IPS-20b (cell line): ENCODE results near the gene NTNG2.

ENCODE experiments used
- H3K27ac ChIP-seq: one replicate; pipeline ENCODE4 v1.5.1; 2013; ENCODE audit warnings: low read length
- H3K27me3 ChIP-seq: 2 replicates; pipeline ENCODE4 v1.6.1; 2013; ENCODE audit warnings: mild to moderate bottlenecking, low read length, inconsistent platforms; ENCODE audit not compliant: insufficient read depth
- H3K36me3 ChIP-seq: 2 replicates; pipeline ENCODE4 v1.6.1; 2013; ENCODE audit warnings: low read depth, mild to moderate bottlenecking, inconsistent platforms, low read length, moderate library complexity; ENCODE audit not compliant: insufficient read depth
- H3K4me1 ChIP-seq: 2 replicates; pipeline ENCODE4 v1.6.1; 2013; ENCODE audit warnings: mild to moderate bottlenecking, control low read depth, inconsistent platforms, low read length, moderate library complexity; ENCODE audit not compliant: insufficient read depth
- H3K4me3 ChIP-seq: 2 replicates; pipeline ENCODE4 v1.5.1; 2013; ENCODE audit warnings: mild to moderate bottlenecking, low read length, inconsistent platforms
- H3K9ac ChIP-seq: 2 replicates; pipeline ENCODE4 v1.6.1; 2013; ENCODE audit warnings: low read depth, mild to moderate bottlenecking, inconsistent platforms, low read length, moderate library complexity
- H3K9me3 ChIP-seq: 2 replicates; pipeline ENCODE4 v1.6.1; 2013; ENCODE audit warnings: mild to moderate bottlenecking, low read depth, low read length, inconsistent platforms; ENCODE audit not compliant: insufficient read depth

Gene NTNG2

GRCh38 chr9:132181796-132182313 lies 20.0 kb downstream of the NTNG2 start:
- H3K4me3 ChIP-seq = no peak overlapping the region
- H3K9ac ChIP-seq = no peak overlapping the region
- no peaks in the 10 kb centered on the region for H3K9me3 ChIP-seq
- H3K36me3 ChIP-seq = no peaks in the 10 kb centered on the region
- H3K27ac ChIP-seq = no peak overlapping the region
- peaks cover 12% of the 10 kb centered on the region for H3K27me3 ChIP-seq
- peaks cover 12% of the 10 kb centered on the region for H3K4me1 ChIP-seq

- Histone ChIP-seq H3K4me1 (peaks cover 15% of the 10 kb centered on the region), H3K27me3 (peaks cover 18% of the 10 kb centered on the region), H3K4me3 (no peak overlapping the region)
These were observed 20.6 kb downstream of the NTNG2 start for GRCh38 chr9:132182314-132183091.

DNA sequence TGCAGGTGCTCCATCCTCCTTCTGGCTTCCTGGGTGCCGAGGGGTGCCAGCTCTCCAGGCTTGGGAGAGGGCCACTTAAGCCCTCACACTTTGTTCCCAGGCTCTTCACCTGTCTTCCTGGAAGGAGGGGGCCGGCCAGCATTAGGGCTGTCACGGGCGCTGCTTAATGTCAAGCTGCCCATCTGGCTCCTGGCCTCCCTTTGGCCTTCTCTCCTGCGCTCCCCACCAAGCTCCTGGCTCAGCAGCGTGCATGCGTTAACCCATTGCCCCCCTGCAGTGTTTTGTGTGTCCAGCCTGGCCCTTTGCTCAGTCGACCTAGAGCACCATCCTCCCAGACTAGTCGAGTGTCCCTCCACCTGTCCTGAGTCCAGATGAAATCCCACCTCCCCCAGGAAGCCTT lies 21.3 kb downstream of the NTNG2 start:
- Histone ChIP-seq H3K36me3 (no peaks in the 10 kb centered on the region), H3K4me3 (no peak overlapping the region), H3K27me3 (peaks cover 24% of the 10 kb centered on the region), H3K27ac (no peak overlapping the region), H3K4me1 (peaks cover 19% of the 10 kb centered on the region), H3K9me3 (no peaks in the 10 kb centered on the region), H3K9ac (no peak overlapping the region)

More at GRCh38 chr9:132182314-132183091, 20.6 kb downstream of the NTNG2 start:
- H3K9me3 ChIP-seq = no peaks in the 10 kb centered on the region
- no peaks in the 10 kb centered on the region for H3K36me3 ChIP-seq
- no peak overlapping the region for H3K9ac ChIP-seq
- no peak overlapping the region for H3K27ac ChIP-seq

DNA sequence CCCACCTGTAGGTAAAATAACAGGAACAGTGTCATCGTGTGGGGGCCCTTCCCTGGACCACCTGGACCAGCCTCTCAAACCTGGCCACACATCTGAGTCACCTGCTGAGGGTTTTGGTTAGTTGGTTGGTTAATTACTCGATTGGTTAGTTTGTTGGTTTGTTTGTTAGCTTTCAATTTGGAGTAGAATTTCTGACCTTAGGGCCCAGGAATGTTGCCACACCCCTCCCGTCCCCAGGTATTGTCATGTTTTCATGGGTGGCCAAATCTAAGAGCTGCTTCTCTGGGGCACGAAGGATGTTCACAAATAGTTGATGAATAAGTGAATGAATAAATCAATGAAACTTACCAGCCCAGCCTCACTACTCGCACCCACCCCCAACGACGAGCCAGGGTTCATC lies 21.9 kb downstream of the NTNG2 start:
- Histone ChIP-seq H3K4me3 (no peak overlapping the region), H3K9me3 (no peaks in the 10 kb centered on the region), H3K27ac (no peak overlapping the region), H3K27me3 (peaks cover 30% of the 10 kb centered on the region), H3K9ac (no peak overlapping the region), H3K36me3 (no peaks in the 10 kb centered on the region), H3K4me1 (peaks cover 19% of the 10 kb centered on the region)

GRCh38 chr9:132184124-132184523 lies 22.3 kb downstream of the NTNG2 start:
- Histone ChIP-seq H3K27ac (no peak overlapping the region), H3K9ac (no peak overlapping the region), H3K27me3 (peaks cover 32% of the 10 kb centered on the region), H3K36me3 (no peaks in the 10 kb centered on the region), H3K4me3 (no peak overlapping the region), H3K4me1 (peaks cover 19% of the 10 kb centered on the region), H3K9me3 (no peaks in the 10 kb centered on the region)

DNA sequence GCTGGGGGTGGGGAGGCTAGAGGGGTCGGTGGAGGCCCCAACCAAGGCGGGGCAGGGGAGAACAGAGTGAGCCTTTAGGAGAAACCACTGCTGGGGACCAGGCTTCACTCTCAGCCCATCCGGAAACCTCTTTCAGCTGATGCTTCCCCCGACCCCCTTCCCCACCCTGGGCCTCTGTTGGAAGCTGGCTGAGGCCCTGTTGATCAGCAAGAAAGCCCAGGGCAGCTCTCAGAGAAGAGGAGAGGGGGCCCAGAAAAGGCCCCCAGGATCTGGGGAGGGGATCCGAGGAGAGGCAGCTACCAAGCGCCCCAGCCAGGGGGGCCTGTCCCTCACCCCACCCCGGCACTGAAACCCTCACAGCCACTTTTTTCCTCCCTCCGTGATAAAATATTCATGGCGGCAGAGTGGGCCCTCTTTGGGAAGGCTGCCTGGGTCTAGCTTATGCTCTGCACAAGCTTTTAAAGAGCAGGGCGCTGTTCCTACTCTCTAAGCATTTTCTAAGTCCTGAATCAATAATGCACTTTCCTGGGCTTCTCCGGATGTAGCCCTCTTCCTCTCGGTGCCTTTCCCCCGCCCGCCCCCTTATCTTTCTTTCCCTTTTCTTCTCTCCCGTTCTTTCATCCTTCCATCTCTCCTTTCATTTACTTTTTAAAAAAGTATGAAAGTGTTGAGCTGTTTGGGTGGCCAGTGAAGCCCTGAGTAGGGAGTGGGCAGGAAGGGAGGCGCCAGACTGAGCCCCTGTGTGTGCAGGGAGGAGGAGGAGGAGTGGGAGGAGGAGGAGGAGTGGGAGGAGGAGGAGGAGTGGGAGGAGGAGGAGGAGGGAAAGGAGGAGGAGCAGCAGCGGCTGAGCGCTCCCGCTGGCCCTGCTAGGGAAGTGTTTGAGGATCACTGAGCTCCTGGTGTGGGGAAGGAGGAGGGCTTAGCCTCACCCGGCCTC lies 23.5 kb downstream of the NTNG2 start:
- 0 out of 2 replicates have a peak overlapping the region, but pooled peaks have one; percentile 2 for H3K9ac ChIP-seq
- H3K27me3 ChIP-seq = peaks cover 32% of the 10 kb centered on the region
- H3K4me1 ChIP-seq = peaks cover 19% of the 10 kb centered on the region

GRCh38 chr9:132187121-132187620 lies 25.3 kb downstream of the NTNG2 start:
- no peak overlapping the region for H3K27ac ChIP-seq
- H3K9me3 ChIP-seq = no peaks in the 10 kb centered on the region
- H3K36me3 ChIP-seq = no peaks in the 10 kb centered on the region
- H3K4me1 ChIP-seq = peaks cover 19% of the 10 kb centered on the region
- no peak overlapping the region for H3K9ac ChIP-seq
- H3K27me3 ChIP-seq = peaks cover 32% of the 10 kb centered on the region
- H3K4me3 ChIP-seq = peak overlapping the region; percentile 36

More for the DNA sequence above, 23.5 kb downstream of the NTNG2 start:
- no peaks in the 10 kb centered on the region for H3K9me3 ChIP-seq
- peak overlapping the region; percentile 34; the same call in 1 of the 2 replicates for H3K4me3 ChIP-seq
- H3K36me3 ChIP-seq = no peaks in the 10 kb centered on the region
- H3K27ac ChIP-seq = no peak overlapping the region

DNA sequence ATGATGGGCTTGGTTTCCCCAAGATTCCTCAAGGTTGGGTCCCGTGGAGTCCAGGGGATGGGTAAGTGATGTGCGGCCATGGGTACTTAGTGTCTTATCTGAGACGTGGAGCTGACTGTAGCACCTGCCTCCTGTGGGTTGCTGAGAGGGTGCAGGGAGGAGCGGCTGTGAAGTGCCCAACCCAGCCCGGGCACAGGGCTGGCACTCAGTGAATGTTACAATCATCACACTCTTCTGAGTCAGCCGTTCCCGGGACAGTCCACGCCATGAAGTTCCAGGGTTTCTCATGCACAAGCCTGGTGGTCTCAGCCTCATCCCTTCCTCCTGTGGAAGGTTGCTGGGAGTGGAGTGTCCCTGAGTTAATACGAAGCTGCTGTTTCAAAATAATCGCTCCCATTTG lies 29.1 kb downstream of the NTNG2 start:
- Histone ChIP-seq H3K4me1 (peaks cover 7% of the 10 kb centered on the region; the same call in 1 of the 2 replicates), H3K9me3 (no peaks in the 10 kb centered on the region), H3K36me3 (no peaks in the 10 kb centered on the region), H3K27me3 (peaks cover 29% of the 10 kb centered on the region), H3K27ac (no peak overlapping the region), H3K4me3 (no peak overlapping the region), H3K9ac (no peak overlapping the region)

- Histone ChIP-seq H3K4me1 (peaks cover 2% of the 10 kb centered on the region; the same call in 1 of the 2 replicates), H3K4me3 (no peak overlapping the region), H3K36me3 (no peaks in the 10 kb centered on the region), H3K27ac (no peak overlapping the region), H3K27me3 (peaks cover 11% of the 10 kb centered on the region), H3K9ac (no peak overlapping the region), H3K9me3 (no peaks in the 10 kb centered on the region)
These were observed 30.9 kb downstream of the NTNG2 start for GRCh38 chr9:132192728-132193127.

DNA sequence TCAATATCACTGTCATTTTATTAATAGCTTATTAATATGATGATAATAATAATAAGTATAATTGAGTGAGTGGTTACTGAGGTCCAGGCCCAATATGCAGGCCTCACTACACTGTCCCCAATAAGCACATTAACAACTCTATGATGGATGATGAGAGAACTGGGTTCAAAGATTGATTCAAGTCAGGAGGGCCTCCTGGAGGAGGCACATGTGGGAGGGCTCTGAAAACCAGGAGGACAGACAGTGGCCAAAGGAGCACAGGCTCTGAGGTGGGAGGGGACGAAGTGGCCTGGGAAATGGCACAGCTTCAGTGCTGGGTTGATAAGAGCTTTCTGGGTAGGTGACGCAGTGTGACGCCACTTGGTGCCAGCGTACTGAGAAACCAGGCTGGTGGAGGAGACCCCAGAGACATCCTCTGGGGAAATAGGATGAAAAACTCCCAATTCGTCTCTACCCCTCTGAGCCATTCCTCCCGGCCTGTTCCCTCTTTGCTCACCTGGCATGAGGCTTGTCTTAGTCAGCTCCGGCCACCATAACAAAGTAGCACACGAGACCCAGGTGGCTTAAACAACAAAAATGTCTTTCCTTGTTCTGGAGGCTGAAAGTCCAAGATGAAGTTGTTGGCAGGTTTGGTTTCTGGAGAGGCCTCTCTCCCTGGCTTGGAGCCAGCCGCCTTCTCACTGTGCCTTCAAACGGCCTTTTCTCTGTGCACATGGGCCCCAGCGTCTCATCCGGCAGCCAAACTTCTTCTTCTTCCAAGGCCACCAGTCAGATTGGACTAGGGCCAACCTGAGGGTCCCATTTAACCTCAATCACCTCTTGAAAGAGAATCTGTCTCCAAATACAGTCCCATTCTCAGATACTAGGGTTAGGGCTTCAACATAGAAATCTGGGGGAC lies 31.6 kb downstream of the NTNG2 start:
- no peaks in the 10 kb centered on the region for H3K9me3 ChIP-seq
- H3K36me3 ChIP-seq = no peaks in the 10 kb centered on the region
- H3K27me3 ChIP-seq = peaks cover 4% of the 10 kb centered on the region; the same call in 1 of the 2 replicates
- H3K9ac ChIP-seq = no peak overlapping the region
- no peak overlapping the region for H3K27ac ChIP-seq
- no peak overlapping the region for H3K4me3 ChIP-seq
- H3K4me1 ChIP-seq = no peaks in the 10 kb centered on the region

DNA sequence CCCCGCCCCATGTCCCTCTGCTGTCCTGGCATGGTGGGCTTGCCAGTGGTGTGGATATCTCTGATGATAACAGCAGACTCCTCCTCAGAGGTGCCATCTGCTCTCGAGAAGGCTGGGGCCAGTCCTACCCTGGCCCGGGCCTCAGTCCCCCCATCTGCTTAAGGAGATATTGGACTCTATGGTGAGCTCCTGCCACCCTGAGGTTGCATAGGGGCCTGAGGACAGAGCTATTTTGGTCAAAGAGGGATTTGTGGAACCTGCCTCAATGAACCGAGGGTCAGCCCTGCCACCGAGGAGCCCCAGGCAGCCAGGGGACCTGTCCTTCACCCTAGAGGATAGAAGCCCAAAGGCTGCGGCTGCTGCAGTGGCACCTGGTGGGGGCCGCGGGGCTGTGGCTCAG lies 32.6 kb downstream of the NTNG2 start:
- H3K9me3 ChIP-seq = no peaks in the 10 kb centered on the region
- H3K4me3 ChIP-seq = no peak overlapping the region
- H3K36me3 ChIP-seq = no peaks in the 10 kb centered on the region
- H3K9ac ChIP-seq = no peak overlapping the region
- no peaks in the 10 kb centered on the region for H3K4me1 ChIP-seq
- no peaks in the 10 kb centered on the region for H3K27me3 ChIP-seq
- H3K27ac ChIP-seq = no peak overlapping the region
